Activated CD4-positive, alpha-beta T cell treated with anti-CD3 and anti-CD28 coated beads, Interleukin-2, amount 50 U/mL, for 24 hours (primary cell): ENCODE data around the gene HAVCR2.

Source experiments
- DNase-seq, 2 donors: peaks; one replicate each; pipeline ENCODE4 v3.0.0-alpha.2; 2020; ENCODE audit warnings: low read depth in 1 of 2, low spot score in 1 of 2

Gene HAVCR2

DNA sequence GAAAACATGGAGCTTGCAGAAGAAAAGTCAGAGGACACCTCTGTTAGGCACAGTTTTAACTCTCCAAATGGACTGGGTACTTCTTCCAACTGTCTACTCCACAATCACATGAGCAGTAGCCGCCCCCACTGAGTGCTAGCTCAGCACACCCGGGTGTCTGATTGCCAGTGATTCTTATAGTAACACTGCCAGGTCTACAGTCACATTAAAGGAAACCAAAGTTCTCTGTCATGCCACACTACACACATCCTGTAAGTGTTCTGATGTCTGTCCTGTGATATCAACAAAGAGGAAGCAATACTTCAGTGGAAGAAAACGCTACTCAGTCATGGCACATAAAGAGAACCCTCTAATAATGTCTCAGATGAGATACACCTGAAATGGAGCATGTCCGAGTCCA lies at the start of gene HAVCR2:
TSS of gene HAVCR2 (minus strand) at position 69 of the 400 bp plus-strand sequence. CDS start at position 8, 61 bp downstream.
- DNase-seq: peak in 1 of 2 donors; percentile 32

DNA sequence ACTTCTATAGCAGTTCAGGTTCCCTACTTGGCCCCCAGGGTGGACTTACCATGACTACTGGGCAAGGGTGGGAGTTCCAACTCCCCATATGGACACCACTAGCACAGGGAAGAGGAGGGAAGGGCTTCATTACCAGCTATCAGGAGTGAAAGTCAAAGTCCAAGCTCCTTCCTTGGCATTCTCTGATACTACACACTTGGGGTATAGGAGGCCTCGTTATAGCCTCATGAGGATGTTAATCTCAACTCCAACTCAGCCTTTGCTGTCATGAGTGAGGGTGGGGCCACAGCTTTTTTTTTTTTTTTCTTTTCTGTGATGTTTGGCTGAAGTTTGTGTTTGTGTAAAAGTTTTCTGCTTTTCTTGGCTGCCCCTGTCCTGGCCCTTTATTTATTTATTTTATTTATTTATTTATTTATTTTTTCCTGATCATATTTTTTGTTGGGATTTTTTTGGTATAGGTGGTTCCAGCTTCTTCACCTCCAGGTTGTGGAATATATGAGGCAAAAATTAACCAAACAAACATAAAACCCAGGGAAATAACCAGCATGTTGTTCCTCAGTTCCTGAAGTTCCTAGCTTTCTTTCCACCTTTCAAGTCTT lies 48.5 kb upstream of the HAVCR2 start:
- DNase-seq: no peak

DNA sequence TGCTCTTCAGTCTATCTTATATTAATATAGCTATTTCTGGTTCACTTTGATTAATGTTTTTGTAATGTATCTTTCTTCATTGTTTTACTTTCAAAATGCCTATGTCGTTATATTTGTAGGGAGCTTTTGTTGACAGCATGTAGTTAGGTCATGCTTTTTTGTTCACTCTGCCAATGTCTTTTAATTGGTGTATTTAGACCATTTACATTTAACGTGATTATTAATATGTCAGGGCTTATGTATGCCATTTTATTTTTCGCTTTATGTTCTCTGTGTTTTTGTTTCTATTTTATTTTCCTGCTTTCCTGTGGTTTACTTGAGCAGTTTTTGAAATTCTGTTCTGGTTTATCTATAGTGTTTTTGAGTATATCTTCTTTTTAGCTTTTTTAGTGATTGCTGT lies 46.5 kb upstream of the HAVCR2 start:
- DNase-seq: no peak

DNA sequence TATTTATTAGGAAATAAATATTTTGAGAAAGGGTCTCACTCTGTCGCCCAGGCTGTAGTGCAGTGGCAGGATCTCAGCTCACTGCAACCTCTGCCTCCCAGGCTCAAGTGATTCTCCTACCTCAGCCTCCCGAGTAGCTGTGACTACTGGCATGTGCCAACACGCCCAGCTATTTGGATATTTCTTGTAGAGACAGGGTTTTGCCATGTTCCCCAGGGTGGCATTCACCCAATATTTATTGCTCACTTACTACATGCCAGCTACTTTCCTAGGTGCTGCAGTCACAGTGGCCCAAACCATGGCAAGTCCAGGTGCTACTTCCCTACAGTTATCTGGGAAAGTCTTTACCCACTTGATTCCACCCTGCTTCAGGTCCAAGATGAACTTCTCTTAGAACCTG lies 42.2 kb upstream of the HAVCR2 start:
- DNase-seq: no peak

DNA sequence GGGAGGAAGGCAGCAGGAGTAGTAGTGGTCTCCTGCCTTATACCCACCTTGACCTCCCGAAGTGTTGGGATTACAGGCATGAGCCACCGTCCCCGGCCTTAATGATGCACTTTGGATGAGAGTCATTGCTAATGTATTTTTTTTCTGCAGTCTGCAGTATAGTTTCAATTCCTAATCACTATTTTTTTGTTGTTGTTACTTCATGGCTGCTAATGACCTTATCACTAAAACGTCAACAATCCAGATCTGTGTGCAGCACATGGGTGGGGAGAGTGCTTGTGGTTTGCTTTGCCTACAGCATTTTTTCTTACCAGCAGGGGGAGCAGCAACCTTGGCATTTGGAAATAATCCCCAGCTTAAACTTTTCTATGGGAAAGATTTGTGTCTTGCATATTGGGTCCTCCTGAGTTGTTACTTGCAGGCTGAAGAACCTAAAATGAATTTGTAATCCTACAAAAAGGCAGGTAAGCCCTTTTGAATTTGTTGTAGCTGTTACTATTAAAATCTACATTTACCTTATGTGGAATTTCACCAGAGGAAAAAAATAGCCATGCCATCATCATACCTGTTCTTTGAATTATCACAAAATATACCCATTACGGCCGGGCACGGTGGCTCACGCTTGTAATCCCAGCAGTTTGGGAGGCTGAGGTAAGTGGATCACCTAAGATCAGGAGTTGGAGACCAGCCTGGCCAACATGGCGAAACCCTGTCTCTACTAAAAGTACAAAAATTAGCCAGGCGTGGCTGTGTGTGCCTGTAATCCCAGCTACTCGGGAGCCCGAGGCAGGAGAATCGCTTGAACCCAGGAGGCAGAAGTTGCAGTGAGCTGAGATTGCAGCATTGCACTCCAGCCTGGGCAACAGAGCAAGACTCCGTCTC lies 40.1 kb upstream of the HAVCR2 start:
- peak; percentile 56 to 87 for DNase-seq

DNA sequence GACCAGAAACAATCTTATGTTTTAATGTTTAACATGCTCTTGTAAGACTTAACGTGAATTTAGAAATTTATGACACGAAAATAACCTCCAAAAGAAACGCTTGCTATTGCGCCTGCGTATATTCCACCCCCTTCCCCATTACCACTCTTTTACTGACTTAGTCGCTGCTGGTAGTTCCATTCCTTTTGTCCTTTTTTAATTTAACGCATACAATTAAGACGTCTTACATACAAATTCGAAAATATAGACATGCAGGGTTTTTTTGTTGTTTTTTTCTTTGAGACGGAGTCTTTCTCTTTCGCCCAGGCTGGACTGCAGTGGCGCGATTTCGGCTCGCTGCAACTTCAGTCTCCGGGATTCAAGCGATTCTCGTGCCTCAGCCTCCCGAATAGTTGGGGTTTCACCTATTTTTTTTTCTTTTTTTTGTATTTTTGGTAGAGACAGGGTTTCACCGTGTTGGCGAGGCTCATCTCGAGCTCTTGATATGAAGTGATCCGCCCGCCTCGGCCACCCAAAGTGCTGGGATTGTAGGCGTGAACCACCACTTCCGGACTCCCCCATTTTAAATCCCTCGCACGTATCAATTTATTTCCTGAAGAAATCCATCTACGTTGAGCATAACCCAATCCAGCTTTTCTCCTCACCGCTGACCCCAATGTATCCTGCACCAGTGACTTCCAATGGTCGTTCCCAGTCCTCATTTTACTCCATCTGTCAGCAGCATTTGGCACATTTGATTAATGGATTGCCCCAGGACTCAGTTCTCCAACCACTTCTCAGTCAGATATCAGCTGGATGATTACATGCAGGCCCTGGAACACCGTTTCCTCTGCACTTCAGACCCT lies 34.5 kb upstream of the HAVCR2 start:
- peak in 1 of 2 donors; percentile 42 for DNase-seq

DNA sequence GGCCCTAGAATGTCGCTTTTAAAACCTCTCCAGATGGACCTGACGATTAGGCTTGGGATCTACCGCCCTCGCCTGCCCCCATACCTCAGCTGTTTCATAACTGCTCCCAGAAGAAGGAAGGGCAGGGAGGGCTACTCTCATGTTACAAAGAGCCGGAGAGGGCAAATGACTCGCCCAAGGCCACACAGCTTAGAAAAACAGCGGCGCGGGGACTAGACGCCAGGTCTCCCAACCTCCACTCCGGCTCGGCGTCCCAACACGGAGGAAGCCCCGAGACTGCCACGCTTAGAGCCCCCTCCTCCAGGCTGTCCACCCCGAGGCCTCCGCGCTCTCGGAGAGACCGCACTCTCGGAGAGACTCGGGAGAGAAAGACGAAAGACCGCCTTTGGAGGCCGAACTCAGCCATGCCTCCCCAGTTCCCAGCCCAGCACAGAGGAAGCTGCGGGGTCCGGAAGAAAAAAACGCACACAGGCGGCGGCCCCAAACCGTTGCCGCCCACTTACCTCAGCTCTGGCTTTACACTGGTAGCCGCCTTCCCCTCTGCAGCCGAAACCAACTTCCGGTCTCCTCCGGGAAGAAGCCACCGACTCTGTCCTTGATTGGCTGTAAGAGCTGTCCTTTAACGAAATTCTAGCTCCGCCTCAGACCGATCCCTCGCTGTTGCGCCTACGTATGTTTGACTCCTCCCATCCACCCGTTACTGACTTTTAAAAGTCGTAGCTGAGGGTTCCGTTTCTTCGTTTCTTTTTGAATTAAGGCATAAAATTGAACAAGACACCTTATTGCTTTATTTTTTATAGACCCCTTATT lies 33.7 kb upstream of the HAVCR2 start, which contains the start of gene MED7:
TSS of gene MED7 (minus strand) at position 549 of the 810 bp plus-strand sequence. CDS start 3,434 bp downstream, outside the sequence.
- DNase-seq: peak; percentile 57 to 96

DNA sequence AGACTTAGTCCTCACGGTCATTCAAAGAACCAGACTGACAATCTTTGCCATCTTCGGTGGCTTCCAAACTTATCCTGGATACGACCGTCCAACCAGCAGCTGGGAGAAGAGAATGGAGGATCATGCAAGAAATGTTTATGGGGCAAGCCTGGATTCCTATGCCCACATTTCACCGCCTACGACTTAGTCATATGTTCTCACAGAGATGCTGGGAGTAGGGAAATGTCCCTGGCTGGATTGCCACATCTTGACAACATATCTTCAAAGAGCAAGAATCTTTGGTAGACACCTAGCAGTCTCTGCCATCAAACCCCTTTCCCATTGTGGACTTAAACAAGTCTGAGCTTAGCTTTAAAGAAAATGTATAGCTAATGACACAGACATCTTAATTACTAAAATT lies 28.8 kb upstream of the HAVCR2 start:
- no peak for DNase-seq

DNA sequence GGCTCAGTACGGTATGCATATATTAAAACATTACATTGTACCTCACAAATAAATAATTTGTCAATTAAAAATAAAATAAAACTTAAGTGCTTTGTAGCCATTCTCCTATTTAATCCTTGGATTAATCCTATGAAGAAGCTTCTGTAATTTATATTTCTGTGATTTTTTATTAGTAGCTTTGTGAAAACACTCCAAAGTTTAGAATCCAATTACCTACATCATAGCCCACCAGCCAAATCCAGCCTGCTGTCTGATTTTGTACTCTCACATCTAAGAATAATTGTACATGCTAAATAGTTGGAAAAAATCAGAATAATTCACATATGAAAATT lies 23.4 kb upstream of the HAVCR2 start:
- DNase-seq: no peak

DNA sequence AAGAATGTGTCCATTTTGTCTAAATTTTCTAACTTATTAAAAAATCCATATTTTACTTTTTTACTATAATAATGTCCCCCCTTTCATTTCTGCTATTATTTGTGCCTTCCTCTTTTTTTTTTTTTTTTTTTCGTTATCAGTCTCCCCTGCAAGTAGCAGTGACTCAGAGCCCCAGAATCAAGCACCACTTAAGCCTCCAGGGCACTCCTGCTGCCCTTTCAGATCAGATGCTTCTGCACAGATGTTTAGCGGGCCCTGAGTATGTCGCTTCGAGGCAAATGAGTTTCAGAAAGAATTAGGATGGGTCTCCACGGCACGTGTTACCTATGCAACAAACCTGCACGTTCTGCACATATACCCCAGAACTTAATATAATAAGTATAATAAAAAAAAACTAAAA lies 22.1 kb upstream of the HAVCR2 start:
- no peak for DNase-seq

DNA sequence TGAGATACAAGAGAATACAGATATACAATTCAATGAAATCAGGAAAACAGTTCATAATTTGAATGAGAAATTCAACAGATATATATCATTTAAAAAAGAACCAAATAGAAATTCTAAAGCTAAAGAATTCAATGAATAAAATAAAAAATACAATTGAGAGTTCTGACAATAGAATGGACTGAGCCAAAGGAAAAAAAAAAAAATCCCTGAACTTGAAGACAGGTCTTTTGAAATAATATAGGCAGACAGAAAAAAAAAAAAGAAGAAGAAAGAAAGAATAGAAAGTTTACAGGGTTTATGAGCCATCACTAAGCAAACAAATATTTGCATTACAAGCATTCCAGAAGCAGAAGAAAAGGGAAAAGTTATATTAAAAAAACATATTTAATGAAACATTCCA lies 12.9 kb upstream of the HAVCR2 start:
- DNase-seq: no peak

DNA sequence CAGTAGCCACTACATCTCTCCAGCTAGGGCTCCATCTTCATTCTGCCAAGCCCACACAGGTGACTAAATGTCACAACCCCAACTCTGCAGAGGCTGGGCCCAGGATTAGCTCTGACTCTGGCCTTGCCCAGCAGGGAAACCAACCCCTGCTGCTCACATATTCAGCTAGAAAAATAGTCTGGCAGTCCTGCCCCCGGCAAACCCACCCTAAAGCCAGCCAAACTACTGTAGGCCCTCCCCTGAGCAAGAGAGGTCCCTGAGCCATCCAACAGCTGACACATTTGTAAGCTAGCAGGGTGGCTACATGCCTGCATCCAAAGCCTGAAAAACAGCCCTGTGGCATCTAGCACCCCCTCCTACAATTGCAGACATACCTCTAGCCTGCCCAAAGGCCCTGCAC lies 11.3 kb upstream of the HAVCR2 start:
- DNase-seq: no peak

DNA sequence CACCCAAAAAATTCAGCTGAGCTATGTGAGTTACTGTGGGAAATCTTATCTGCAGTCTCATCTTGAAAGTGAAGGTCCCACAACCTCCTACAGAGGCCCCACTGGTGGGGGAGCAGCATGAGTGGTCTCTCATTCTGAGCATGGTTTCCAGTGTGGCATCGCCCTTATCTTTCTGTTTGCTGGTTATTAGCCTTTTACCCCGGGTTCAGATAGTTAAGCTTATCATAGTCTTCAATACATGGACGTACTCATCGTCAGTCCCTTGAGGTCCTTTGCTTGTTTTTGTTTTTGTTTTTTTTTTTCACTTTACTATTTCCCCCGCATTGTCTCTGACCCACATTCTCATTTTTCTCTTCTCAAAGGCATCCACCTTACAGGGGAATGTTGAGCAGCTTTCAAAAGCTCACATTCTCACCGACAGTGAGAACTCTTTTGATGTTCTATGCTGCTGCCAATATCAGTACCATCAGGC lies 7.7 kb upstream of the HAVCR2 start:
- DNase-seq: no peak

DNA sequence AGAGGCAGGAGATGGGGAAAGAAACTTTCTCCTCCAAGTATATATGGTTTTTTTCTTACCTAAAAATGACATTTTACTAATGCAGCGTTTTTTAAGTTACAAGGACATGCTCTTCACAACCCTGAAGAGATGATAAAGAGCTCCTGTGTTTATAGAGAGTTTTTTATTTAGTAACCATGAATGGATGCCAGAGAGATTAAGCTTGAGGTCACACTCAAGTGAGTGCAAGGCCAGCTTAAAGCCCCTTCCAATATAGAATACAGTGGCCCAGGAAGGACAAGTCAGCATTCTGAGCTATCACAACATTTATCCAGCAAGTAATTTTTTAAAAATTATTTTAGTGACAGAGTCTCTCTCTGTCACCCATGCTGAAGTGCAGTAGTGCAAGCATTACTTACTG lies 6.7 kb upstream of the HAVCR2 start:
- no peak for DNase-seq

DNA sequence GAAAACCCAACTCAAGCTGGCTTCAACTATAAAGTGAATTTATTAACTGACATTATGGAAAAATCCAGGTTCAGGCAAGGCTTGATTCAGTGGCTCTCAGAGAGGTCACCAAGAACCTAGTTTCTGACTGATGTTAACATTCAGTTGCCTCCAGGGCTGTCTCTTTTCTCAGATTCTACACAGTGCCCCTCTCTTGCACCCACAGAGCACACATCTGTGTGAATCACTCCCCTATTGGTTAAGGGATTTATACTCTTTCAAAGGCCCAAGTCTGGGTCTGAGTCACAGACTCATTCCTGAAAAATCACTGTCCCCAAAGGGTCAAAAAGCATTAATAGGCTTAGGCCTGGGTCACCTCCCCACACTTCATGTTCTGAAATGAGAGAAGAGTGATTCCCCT lies 6.2 kb upstream of the HAVCR2 start:
- DNase-seq: no peak

DNA sequence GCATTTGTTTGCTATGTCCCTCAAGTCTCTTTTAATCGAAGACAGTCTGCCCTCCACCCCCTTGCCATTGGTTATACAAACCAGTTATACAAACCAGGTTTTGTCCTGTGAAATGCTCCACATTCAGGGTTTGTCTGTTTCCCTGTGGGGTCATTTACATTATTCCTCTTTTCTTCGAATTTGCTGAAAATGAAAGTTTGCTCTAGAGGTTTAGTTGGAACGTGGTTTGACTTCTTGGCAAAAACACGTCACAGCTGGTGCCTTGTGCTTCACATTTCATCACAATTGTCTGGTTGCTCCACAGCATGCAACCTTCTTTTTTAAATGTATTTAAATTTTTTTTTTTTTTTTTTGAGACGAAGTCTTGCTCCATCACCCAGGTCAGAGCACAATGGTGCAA lies 4.2 kb upstream of the HAVCR2 start:
- no peak for DNase-seq

DNA sequence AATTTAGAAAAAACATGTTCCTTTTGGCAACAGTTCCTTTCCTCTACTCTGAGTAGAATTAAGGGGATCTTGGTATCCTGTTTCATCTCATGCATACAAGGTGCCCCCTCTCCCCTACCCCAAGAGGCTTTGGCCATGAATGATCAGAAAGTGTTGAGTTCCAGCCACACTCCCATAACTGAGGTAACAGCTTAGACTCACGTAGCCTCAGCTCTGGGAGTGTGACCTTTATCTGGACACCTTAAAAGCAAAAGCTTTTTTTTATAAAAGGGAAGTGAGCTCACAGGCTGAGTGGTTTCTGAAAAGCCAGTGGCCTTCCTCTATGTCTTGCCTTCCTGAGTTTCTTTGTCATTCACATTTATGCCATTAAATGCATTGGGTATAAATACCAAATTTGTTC lies 900 bp upstream of the HAVCR2 start:
- DNase-seq: no peak

DNA sequence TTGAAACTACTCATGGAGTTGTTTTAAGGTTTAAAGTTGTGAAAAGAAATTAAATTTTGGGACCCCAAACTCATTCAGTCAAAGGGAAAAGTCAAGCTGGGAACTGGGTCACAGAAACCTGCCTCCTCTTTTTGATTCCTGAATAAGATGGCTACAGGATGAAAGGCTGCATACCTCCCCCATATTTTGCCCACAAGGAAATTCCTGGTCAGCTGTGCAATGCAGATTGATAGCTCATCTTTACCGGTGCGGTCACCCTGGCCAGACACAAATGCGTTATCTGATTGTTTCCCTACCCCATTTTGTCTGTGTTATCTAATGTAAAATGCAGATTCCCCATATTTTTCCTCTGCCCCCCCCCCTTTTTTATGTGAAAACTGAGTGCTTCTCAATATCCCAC lies 1.3 kb downstream of the HAVCR2 start:
- no peak for DNase-seq

DNA sequence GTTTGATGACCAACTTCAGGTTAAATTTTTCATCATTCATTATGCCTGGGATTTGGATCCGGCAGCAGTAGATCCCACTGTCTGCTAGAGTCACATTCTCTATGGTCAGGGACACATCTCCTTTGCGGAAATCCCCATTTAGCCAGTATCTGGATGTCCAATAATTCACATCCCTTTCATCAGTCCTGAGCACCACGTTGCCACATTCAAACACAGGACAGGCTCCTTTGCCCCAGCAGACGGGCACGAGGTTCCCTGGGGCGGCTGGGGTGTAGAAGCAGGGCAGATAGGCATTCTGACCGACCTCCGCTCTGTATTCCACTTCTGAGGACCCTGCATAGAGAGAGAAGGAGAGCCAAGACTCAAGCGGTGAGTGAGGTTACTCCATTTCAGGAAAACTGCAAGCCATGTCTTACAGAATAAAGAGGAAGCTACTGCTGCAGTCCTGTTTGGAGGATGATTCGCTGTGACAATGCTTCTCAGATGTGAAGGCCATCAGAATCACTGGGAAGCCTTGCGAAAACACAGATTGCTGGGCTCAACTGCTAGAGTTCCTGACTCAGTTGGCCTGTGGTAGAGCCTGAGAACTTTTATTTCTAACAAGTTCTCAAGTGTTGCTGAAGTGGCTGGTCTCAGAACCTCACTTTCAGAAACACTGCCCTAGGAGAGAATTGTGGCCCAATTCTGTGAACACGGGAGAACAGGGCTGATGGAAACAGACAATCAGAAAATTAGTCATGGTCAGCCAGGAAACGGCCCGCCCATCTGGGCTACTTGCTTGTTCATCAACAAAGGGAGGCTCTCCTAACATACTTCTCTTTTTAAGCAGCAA lies 2.0 kb downstream of the HAVCR2 start:
- DNase-seq: no peak

DNA sequence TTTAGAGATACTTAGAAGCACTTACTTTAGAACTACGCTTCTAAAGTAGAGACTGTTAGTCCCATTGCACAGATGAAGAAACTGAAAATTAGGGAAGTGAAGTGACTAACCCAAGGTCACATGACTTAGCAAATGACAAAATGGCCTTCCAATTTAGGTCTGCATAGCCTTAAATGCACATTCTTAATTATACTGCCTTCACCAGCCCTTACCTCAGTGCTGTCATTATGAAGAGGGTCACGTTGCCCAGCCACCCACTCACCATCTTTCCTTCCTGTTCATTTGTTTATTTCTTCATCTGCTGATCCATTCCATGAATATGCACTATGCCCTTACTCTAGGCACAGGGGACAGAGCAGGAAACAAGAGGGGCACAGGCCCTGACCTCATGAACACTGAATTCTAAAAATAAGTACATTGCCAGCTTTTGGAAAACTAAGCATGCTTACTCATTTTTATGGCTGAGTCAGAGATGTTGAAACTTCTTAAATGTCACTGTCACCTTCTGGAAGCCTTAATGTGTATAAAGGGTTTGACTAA lies 8.6 kb downstream of the HAVCR2 start:
- no peak for DNase-seq
